MM.1S (cell line): ENCODE data around the gene TRIML1.

Source experiments
- EZH2 ChIP-seq: fragments of 300-600 bp; sonication (generic); optimal IDR thresholded peaks from 2 replicates; pipeline ENCODE3; 2017; ENCODE audit warnings: low read depth, mild to moderate bottlenecking, antibody characterized with exemption, low read length, mixed read lengths
- TF ChIP-seq, protein P1 (sequence below): fragments of 300-600 bp; sonication (generic); IDR thresholded peaks from 2 replicates; pipeline ENCODE4 v1.5.1; 2016; ENCODE audit warnings: antibody characterized with exemption, low read length, mixed read lengths

DNA sequence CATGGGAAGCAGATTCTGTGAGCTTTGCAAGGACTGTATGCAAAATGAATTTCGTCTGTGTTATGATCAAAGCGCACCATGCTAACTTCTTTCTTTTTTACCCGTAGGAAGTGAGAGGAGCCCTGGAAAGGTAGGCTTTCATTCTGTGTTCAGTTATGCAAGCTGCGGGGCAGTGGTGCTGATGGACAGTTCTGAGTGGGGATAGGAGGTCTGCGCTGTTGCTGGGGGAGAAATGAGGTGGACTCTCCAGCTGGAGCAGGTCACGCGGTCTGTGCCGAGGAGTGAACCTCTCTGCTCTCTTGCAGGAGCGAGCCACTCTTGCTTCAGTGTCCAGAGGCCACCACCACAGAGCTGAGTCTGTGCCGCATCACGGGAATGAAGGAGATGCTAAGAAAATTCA, 4.5 kb downstream of the TRIML1 start:
- no peak for TF ChIP-seq EZH2
- TF ChIP-seq, protein P1, sequence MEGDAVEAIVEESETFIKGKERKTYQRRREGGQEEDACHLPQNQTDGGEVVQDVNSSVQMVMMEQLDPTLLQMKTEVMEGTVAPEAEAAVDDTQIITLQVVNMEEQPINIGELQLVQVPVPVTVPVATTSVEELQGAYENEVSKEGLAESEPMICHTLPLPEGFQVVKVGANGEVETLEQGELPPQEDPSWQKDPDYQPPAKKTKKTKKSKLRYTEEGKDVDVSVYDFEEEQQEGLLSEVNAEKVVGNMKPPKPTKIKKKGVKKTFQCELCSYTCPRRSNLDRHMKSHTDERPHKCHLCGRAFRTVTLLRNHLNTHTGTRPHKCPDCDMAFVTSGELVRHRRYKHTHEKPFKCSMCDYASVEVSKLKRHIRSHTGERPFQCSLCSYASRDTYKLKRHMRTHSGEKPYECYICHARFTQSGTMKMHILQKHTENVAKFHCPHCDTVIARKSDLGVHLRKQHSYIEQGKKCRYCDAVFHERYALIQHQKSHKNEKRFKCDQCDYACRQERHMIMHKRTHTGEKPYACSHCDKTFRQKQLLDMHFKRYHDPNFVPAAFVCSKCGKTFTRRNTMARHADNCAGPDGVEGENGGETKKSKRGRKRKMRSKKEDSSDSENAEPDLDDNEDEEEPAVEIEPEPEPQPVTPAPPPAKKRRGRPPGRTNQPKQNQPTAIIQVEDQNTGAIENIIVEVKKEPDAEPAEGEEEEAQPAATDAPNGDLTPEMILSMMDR = no peak
